HFF-Myc (cell line): ENCODE measurements around the gene RPL41.

ENCODE experiments used
- DNase-seq: peaks from one replicate; pipeline ENCODE4 v3.0.0-alpha.2; 2011; ENCODE audit warnings: low read depth; ENCODE audit errors: extremely low read depth
- H3K4me3 ChIP-seq: replicated peaks from 2 replicates; pipeline ENCODE4 v1.5.1; 2011; ENCODE audit warnings: low read depth, mild to moderate bottlenecking, control low read depth, low read length
- TF ChIP-seq, protein P1 (sequence below): IDR thresholded peaks from 2 replicates; pipeline ENCODE4 v1.5.1; 2012; ENCODE audit warnings: mild to moderate bottlenecking, low read depth, low read length, control low read depth; ENCODE audit errors: missing control alignments

The RPL41 gene

GRCh38 chr12:56086096-56086495 lies 30.3 kb upstream of the RPL41 start:
- TF ChIP-seq, protein P1, sequence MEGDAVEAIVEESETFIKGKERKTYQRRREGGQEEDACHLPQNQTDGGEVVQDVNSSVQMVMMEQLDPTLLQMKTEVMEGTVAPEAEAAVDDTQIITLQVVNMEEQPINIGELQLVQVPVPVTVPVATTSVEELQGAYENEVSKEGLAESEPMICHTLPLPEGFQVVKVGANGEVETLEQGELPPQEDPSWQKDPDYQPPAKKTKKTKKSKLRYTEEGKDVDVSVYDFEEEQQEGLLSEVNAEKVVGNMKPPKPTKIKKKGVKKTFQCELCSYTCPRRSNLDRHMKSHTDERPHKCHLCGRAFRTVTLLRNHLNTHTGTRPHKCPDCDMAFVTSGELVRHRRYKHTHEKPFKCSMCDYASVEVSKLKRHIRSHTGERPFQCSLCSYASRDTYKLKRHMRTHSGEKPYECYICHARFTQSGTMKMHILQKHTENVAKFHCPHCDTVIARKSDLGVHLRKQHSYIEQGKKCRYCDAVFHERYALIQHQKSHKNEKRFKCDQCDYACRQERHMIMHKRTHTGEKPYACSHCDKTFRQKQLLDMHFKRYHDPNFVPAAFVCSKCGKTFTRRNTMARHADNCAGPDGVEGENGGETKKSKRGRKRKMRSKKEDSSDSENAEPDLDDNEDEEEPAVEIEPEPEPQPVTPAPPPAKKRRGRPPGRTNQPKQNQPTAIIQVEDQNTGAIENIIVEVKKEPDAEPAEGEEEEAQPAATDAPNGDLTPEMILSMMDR = no peak
- DNase-seq = no peak
- H3K4me3 ChIP-seq = no peak overlapping the region

DNA sequence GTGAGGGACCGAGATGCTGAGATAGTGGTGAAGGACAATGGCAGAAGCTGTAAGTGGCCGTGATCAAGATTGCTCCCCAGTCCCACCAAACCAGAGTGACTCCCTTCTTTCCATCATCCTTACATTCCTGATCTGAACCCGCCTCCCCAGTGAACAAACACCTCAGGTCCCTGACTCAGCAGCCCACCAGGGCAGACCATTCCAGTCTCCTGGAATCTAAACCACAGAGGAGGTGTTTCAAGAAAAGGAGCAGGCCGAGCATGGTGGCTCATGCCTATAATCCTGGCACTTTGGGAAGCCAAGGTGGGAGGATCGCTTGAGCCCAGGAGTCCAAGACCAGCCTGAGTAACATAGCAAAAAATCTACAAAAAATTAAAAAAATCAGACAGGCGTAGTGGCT lies 29.8 kb upstream of the RPL41 start:
- no peak overlapping the region for H3K4me3 ChIP-seq
- no peak for DNase-seq
- TF ChIP-seq, protein P1 = no peak

DNA sequence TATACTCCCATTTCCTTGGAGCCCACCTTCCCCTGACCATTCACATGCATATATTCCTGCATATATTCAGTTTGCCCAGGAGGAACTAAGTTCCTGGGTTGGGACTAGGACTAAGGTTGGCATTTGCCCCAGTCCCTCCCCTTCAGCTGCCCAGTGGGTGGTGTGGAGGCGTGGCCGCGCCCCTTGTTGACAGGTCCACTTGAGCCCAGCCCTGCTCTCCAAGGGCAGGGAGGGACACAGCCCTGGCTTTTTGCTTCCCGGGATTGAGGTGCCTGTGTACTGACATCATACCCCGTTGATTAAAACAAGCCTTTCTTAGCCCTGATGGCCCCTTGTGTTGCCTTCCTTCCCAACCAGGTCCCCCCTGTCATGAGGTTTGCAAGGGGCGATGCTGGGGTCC lies 29.2 kb upstream of the RPL41 start:
- TF ChIP-seq, protein P1 = no peak
- H3K4me3 ChIP-seq = no peak overlapping the region
- no peak for DNase-seq

DNA sequence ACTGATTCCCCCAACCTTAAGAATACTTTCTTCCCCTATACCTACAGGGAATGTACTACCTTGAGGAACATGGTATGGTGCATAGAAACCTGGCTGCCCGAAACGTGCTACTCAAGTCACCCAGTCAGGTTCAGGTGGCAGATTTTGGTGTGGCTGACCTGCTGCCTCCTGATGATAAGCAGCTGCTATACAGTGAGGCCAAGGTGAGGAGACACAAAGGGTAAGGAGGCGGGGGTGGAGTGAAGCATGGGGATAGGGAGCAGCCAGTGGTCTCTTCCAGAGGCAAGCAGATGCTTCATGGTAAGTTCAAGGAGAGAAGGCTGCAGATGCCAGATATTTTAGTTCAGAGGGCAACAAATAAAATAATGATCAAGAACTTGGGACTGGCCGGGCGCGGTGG lies 18.7 kb upstream of the RPL41 start:
- DNase-seq = no peak
- TF ChIP-seq, protein P1 = no peak
- H3K4me3 ChIP-seq = no peak overlapping the region

DNA sequence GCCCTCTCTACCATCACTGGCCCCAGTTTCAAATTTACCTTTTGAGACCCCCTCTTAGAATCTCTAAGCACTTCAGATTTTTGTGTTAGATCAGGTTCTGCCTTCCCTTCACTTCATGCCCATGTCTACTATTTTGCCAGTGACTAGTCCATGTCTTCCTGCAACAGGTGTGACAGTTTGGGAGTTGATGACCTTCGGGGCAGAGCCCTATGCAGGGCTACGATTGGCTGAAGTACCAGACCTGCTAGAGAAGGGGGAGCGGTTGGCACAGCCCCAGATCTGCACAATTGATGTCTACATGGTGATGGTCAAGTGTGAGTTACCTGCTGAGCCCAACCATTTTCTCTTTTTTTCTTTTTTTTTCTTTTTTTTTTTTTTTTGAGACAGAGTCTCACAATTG lies 17.8 kb upstream of the RPL41 start:
- no peak overlapping the region for H3K4me3 ChIP-seq
- no peak for DNase-seq
- TF ChIP-seq, protein P1 = no peak

GRCh38 chr12:56099787-56100186 lies 16.6 kb upstream of the RPL41 start:
- no peak overlapping the region for H3K4me3 ChIP-seq
- no peak for DNase-seq
- TF ChIP-seq, protein P1 = no peak

DNA sequence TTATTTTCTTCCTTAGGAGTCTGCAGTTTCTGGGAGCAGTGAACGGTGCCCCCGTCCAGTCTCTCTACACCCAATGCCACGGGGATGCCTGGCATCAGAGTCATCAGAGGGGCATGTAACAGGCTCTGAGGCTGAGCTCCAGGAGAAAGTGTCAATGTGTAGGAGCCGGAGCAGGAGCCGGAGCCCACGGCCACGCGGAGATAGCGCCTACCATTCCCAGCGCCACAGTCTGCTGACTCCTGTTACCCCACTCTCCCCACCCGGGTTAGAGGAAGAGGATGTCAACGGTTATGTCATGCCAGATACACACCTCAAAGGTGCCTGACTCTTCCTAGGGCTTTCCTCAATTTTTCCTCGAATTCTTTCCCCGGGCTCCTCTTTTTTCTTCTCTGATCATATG lies 15.4 kb upstream of the RPL41 start:
- TF ChIP-seq, protein P1 = no peak
- no peak overlapping the region for H3K4me3 ChIP-seq
- DNase-seq = no peak
